ENCODE data around the gene SF3A2. TPM values are rescaled to one million over a fixed set of nuclear protein-coding genes. Genes with fewer than 3 reads are reported as not detected.

SF3A2 gene
- total RNA-seq, 1 experiment from 2014 or later = 36.9 TPM

DNA sequence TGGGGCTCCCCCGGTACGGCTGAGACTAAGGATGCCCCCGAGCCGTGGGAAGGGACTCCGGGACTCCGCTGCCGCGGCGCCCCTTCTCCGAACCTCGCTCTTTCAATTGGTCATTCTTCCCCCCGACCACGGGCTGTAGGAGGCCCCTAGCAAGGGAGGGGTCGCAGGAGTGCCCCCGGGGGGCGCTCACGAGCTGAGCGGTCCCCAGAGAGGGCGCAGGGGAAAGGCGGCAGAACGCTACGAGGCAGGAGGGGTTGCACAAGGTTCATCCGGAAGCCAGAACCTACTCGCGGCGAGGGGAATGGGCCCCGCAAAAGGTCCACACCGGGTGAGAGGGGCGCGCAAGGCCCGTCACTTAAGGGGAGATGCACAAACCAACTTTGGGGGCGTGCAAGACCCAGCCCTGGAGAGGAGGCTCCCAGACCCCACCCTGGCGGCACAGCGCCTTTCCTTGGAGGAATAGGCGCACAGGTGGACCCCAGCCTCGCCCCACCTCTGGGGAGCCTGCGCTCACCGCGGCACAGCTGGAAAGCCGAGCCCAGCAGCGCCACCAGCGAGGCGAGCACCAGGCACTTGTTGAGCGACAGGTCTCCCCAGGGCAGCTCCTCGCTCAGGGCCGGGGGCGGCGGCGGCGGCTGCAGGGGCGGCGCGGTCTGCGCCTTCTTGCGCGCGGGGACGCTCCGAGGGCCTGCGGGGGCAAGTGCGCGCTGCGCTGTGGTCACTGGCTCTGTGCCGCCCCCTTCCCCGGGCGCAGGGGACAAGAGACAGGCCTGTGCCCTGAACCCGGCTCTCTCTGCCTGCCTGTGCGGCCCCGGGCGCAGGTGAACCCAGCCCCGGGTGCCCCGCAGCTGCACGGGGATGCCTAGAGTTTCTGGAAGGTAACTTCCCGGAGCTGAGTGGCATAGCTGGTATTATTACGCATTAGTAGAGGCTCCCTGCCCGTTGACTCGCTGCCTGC lies 16.8 kb downstream of the SF3A2 start:
- DNase-seq (ENCODE audit: low read depth) = no peak

DNA sequence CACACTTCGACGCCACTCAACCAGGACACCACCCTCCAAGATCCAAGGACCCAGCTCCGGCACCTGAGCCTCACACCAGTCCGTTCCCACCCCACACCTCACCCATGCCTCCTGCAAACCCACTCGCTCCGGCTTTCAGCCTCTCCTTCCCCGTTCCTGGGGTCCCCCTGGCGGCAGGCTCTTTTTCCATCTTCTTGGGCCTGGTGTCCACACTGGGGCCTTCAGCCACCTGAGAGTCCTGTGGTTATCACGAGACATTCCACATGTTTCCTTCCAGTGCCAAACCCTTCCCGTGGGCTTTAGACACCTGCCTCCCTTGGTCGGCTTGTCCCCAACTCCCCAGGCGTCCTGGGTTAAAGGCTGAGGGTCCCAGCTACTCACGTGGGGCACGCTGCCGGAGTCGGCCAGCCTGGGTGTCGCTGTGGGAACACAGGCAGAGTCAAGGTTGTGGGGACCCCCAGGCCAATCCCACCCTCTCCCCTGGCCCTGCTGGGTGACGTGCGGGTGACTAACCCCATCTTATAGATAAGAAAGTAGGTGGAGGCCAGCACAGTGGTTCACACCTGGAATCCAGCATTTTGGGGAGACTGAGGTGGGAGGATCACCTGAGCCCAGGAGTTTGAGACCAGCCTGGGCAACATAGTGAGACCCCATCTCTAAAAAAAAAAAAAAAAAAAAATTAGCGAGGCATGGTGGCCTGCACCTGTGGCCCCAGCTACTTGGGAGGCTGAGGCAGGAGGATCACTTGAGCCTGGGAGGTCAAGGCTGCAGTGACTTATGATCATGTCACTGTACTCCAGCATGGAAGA lies 17.6 kb downstream of the SF3A2 start:
- DNase-seq (ENCODE audit: low read depth) = no peak

DNA sequence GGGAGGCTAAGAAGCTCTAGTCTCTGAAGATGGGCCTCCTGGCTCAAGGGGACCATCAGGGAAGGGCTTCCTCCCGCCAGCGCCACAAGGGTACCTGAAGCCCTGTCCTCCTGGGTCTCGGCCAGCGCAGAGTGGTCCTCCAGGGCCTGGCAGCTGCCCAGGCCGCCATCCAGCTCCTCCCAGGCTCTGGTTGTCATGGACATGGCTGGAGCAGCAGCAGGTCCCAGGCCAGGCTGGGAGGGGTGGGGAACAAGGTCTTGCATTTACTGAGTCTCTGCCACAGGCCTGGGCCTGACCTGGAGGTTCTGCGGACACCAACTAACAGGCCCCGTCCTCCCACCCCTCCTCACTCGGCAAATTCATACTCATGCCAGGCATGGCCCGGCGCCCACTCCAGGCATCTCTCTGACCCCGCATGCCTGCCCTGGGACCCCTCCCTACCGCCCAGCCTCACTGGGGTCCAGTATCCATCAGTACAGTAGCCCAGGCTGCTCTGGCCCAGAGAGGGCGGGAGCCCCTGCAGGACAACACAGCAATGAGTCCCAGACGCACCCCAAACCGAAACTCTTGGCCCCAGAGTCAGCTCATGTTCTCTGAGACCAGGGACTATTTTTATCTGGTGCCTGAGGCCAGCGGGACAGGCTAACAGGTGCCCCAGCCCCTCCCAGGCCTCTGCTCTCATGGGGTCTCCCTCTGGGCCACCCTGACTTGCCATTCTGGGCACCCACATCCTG lies 18.7 kb downstream of the SF3A2 start:
- DNase-seq (ENCODE audit: low read depth) = no peak

DNA sequence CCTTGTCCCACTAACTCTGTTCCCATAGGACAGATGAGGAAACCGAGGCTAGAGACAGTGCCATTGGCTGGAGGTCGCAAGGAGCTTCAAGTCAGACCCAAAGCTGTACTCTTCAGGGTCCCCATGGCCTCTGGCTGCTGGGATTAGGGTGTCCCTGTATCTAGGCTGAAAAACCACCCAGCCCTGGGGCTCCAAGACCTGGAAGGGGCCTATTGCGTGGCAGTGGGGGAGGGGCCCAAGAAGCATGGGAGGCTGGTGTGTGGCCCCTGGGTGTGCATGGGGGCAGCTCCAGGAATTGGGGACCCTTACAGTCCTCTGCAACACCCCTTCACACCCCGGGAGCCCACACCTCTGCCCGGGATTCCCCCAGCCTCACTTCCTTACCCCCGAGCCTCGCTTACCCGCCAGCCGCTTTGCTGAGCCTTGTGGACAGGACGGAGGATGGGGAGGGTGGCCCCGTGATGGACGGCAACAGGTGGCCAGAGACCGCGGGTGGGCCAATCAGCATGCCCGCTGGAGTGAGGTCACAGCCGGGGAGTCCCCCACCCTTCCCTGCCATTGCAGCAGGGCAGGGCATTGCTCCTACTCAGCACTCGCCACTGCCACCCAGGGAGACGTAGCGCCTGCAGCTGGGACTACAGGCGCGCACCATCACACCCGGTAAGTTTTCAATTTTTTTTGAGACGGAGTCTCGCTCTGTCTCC lies 19.5 kb downstream of the SF3A2 start, which contains the start of gene JSRP1:
TSS of gene JSRP1 (minus strand) at position 436 of the 704 bp plus-strand sequence. CDS start 1,103 bp downstream, outside the sequence.
- no peak for DNase-seq (ENCODE audit: low read depth)

DNA sequence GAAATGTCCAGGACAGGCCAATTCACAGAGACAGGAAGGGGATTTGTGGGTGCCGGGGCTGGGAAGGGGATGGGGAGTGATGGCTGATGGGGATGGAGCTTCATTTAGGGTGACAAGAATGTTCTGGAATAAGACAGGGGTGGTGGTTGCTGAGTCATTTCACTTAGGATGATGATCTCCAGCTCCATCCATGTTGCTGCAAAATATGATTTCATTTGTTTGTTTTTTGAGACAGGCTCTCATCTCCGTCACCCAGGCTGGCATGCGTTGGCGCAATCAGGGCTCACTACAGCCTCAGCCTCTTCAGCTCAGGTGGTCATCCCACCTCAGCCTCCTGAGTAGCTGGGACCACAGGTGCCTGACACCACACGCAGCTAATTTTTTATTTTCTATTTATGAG lies 22.7 kb downstream of the SF3A2 start:
- peak; percentile 31 for DNase-seq (ENCODE audit: low read depth)

DNA sequence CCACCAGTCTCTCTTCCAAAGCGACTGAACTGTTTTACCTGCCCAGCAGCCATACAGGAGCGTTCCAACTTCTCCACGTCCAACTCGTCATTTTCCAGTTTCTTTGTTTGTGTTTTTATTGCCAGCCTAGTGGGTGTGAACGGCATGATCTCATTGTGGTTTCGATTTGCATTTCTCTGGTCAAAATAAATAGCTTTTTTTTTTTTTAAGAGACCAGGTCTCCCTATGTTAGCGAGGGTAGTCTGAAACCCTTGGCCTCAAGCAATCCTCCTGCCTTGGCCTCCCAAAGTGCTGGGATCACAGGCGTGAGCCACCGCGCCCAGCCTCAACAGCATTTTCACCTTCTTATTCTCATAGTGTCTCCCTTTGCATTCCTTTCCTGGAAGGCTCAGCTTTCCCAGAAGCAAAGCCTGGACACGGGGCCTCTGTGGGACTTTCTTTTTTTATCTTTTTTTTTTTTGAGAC lies 23.7 kb downstream of the SF3A2 start:
- peak; percentile 72 for DNase-seq (ENCODE audit: low read depth)

DNA sequence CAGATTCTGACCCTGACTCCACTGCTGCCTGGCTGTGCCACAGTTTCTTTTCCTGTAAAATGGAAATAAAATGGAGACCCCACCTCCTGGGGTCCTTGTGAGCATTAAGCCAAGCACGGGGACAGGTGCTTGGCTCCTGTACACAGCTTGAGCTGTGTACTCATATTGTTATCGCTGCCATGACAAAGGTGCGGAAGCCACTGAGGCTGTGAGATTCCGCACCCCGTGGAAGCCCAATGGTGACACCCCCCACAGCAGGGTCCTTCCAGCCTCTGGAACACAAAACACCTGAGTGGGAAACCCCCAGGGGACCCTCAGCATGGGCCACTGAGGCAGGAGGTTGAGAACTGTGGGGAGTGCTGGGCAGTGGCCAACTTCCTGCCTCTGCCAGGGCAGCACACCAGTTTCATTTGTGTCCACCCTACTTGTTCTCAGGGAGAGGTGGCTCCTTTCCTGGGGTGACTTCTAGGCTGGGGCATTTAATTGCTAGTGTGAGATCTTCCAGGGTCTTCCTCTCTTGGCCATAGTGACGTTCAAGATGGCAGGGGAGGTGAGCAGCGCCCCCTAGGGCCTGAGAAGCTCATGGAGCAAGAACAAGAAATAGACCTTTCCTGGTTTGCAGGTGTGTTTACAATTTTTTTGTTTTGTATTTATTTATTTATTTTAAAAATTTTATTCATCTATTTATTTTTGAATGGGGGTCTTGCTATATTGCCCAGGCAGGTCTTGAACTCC lies 25.0 kb downstream of the SF3A2 start:
- peak; percentile 44 for DNase-seq (ENCODE audit: low read depth)

DNA sequence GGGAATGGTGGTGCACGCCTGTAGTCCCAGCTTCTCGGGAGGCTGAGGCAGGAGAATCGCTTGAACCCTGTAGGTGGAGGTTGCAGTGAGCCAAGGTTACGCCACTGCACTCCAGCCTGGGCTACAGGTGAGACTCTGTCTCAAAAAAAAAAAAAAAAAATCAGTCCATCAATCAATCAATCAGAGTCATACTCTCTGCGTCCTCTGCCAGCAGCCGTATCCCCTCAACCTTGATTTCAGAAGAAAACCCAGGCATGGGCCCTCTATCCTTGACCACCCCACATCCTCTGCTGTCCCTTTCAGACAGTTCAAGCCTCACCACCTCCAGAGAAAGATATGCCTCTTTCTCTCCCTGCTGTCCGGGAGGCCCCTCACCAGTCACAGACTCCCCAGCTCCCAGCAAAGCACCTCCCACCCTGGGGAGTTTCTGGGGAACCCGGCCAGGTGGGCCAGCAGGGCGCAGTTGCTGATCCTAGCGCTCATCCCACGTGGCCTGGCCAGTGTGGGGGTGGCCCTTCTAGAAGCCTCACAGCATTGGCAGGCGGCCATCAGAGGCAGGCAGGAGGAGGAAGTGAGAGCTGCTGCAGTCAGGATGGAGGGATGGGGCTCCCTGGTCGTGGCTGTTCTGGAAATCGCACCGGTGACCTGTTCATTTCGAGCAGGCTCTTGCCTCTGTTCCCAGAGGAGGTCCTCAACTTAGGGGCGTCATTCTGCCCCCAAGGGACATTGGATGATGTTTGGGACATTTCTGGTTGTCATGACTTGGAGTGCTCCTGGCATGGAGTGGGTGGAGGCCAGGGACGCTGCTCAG lies 29.8 kb downstream of the SF3A2 start:
- DNase-seq (ENCODE audit: low read depth) = peak; percentile 68

DNA sequence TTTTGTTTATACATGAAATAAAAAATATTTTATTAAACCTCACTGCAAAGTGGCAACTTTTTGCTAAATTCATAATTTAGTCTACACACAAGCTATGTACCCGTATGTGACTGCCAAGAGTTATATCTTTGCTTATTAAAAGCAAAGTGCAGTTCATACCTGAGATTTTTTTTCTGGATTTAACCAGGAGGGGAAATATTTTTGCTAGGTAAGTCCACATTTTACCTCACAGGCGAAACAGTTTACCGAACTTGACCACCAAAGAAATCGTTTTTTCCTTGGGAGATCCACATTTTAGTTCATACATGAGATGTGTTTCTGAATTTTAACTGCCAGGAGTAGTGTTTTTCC lies 31.8 kb downstream of the SF3A2 start:
- DNase-seq (ENCODE audit: low read depth) = no peak

DNA sequence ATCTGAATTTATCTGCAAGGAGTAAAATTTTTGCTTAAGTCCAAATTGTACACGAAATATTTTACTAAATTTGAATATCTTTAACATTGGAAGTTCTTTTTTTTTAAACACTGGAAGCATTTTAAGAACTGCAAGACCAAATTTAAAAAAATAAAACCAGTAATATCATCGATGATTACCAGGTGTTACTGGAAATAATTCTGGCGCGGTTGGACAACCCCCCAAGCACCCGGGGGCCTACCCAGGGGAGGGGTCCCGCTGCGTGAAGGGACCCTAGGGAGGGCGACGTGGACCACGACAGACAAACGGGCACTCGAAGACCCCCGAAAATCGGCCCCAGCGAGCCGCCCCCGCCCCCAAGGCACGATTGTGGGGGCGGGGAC lies 32.2 kb downstream of the SF3A2 start:
- DNase-seq (ENCODE audit: low read depth) = no peak

DNA sequence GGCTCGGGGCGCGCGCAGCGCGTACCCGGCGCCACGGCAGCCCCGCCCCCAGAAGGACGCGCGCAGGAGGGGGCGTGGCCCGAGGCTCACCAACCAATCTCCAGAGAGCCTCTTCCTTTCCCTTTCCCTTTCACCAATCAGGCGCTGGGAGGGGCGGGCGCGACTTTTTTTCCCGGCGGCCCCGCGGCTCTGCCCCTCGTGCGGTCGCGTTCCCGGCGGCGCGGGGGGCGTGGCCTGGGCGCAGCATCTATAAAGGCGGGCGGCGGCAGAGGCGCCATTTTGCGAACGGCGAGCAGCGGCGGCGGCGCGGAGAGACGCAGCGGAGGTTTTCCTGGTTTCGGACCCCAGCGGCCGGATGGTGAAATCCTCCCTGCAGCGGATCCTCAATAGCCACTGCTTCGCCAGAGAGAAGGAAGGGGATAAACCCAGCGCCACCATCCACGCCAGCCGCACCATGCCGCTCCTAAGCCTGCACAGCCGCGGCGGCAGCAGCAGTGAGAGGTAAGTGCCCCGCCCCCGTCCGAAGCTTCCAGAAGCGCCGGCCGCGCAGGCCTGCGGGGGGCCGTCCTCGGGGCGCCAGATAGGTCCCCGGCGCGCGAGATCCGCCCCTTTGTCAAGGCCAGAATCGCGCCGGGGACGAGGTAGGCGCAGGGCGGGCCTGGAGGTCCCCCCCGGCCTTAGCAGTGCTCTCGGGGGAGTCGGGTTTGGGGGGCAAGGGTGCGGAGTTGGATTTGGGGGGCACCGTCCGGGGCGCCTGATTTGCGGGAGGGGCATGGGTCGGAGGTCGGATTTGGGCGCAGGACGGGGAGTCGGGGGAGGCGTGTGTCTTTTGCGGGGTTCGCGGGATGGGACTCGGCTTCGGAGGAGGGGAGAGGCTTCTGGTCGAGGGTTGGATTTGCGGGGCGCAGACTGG lies 32.9 kb downstream of the SF3A2 start:
- DNase-seq (ENCODE audit: low read depth) = peak; percentile 94

DNA sequence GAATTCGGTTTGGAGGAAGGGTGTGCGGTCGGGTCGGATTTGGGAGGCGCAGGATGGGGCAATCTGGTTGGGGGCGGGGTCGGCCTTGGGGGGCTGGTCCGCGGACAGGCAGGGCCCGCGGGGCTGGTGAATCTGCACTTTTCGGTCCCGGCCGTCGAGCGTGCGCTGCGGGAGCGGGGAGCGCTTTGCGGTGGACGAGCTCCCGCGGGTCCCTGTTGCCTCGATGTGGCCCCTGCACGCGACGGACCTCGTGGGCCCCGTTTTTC lies 33.5 kb downstream of the SF3A2 start:
- DNase-seq (ENCODE audit: low read depth) = no peak

DNA sequence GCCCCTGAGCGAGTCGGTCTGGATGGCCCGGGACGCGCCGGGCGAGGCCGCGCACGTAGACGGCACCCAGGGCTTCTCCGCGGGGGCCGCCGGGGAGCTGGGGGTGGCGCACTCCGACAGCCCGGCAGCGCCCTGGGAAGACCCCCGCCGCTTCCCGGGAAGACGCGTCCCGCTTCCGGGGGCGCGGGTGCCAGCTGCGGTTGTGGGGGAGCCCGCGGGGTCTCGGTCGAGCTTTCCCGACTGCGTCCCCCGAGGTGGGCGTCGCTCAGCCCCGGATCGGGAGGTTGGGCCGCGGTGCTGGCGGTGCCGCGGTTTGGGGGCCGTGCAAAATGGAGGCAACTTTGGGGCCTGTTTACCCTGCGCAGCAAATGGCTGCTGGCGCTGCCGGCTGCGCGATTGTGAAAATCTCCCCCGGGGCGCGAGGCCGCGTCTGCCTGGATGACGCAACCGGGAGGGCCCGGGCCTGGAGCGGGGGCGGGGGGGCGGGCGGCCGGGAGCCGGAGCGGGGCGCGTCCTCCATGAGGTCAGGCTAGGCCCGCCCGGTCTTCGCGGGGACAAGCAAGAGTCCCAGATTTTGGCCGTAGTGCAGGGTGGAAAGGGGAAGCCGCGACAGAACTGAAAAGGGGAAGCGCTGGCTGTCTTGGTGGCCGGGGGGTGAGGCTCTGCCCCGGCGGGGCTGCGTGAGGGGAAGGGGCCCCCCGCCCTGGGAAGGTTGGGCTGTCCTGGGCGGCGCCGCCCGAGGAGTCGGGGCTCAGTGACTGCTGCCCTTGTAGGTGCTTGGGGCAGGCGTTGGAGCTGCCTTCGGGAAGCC lies 34.0 kb downstream of the SF3A2 start:
- DNase-seq (ENCODE audit: low read depth) = peak; percentile 73

DNA sequence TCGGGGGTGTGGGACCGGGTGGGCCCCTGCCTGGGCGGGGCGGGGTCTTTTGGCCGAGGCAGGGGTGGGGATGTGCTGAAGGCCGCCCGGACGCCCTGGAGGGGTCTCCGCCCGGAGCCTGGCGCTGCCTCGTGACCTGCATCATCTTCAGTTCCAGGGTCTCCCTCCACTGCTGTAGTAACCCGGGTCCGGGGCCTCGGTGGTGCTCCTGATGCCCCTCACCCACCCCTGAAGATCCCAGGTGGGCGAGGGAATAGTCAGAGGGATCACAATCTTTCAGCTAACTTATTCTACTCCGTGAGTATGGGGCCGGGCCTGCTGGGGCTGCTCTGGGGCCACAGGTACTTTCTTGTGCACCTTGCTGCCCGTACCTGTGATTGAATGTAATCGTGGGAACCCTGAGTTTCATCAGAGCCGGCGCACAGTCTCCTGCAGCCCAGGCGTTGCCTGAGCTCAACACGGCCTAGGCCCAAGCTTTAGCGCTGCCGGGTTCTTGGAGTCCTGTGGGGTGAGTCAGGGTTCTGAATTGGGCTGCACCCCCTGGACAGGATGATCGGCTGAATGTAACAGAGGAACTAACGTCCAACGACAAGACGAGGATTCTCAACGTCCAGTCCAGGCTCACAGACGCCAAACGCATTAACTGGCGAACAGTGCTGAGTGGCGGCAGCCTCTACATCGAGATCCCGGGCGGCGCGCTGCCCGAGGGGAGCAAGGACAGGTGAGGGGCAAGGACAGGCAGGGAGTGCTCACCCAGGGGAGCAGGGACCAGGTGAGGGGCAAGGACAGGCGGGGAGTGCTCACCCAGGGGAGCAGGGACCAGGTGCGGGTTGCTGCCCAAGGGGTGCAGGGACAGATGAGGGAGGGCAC lies 34.8 kb downstream of the SF3A2 start:
- DNase-seq (ENCODE audit: low read depth) = peak; percentile 75

DNA sequence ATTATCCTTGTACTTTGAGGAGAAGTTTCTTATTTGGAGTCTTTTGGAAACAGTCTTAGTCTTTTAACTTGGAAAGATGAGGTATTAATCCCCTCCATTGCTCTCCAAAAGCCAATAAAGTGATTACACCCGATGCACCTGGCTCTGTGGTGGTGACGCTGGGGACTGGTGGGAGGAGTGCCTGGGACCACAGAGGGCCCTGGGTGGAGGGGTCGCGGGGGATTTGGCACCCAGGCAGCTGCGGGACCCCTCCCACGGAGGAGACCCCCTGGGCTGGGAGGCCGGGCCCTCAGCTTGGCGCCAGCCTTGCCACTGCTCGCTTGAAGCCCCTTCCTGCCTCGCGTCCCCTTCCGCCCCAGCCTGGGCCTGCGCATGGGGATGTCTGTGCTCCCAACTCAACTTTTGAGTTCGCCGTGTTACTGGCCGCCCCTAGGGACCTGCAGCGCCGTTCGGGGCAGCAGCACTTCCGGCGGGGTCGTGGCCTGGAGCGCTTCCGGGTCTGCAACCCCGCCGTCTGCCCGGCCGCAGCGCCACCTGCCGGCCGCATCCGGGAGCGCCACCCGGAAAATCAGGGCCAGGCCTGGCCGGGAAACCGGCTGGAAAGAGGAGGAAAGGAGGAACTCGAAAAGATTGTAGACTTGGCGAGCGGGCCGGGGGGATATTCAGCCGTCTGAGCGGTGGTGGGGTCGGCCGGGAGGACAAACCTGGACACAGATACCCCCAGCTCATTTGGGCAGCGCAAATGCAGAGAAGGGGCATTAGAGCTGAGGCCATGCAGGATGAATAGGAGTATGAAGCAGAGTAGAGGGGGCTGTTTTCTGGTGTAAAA lies 36.9 kb downstream of the SF3A2 start:
- no peak for DNase-seq (ENCODE audit: low read depth)

DNA sequence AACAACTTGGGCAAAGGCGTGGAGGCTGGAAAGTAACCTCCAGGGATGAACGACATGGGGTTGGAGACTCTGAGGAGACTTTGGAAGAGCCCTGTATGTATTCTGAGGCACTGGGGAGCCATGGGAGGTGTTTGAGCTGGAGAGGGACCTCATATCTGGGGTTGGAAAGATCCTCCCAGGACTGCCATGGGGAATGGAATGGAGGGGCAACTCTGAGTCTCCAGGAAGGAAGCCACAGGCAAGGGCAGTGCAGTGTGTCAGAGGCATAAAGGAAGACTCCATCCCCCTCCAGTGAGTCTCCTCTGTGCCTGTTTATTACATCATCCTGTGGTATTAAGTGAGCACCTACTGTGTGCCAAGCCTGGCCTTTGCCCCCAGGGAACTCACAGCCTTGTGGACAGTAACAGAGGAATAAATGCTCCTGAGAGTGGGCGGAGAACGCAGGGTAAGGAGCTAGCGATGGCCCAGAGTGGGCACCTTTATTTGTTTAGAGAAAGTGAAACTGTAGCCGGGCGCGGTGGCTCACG lies 37.6 kb downstream of the SF3A2 start:
- DNase-seq (ENCODE audit: low read depth) = peak; percentile 45

All from M059J (cell line).